GM19324 (cell line): ENCODE results near the gene BMAL2.

ENCODE experiments used
- ATAC-seq: cut with Tn5 transposase; IDR thresholded peaks from one replicate; pipeline ENCODE4 v1.9.1; 2021; ENCODE audit warnings: mild to moderate bottlenecking, moderate library complexity; ENCODE audit not compliant: unreplicated experiment, low FRiP score

The BMAL2 gene

GRCh38 chr12:27355486-27355885, 22.9 kb downstream of the BMAL2 start:
- ATAC-seq, result no peak

- ATAC-seq, result no peak
These were observed 23.3 kb downstream of the BMAL2 start for GRCh38 chr12:27355979-27356378.

GRCh38 chr12:27359578-27360340, 27.1 kb downstream of the BMAL2 start:
- no peak for ATAC-seq

- no peak for ATAC-seq
These were observed 28.7 kb downstream of the BMAL2 start for GRCh38 chr12:27361372-27361771.

- no peak for ATAC-seq
These were observed 34.0 kb downstream of the BMAL2 start for GRCh38 chr12:27366621-27367020.

- ATAC-seq, result no peak
These were observed 34.4 kb downstream of the BMAL2 start for GRCh38 chr12:27367078-27367477.

- no peak for ATAC-seq
These were observed 49.6 kb downstream of the BMAL2 start for GRCh38 chr12:27382171-27382795.
